ENCODE measurements around the gene RILPL1. TPM values are rescaled to one million over a fixed set of nuclear protein-coding genes. Genes with fewer than 3 reads are reported as not detected.

RILPL1 gene
- total and polyA plus RNA-seq, 9 of the 15 experiments (the other 6 are each of a cell fraction or from before 2014, with no cell fraction given) = 0.25 to 10.6 (median 8.6) TPM

DNA sequence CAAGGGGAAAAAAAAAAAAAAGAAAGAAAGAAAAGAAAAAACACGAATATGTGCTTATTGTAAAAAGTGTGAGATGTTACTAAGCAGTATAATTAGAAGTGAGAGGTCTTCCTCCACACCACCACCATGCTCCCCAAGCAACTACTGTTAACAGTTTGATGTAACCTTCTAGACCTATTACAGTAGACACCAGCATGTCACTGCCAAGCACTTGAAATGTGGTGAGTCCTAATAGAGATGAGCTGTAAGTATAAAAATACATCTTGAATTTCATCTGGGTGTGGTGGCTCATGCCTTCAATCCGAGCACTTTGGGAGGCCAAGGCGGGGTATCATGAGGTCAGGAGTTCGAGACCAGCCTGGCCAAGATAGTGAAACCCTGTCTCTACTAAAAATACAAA, 83.7 kb downstream of the RILPL1 start:
- BruUV-seq (replicated peaks) = no TSS peak

More for the DNA sequence above, 83.7 kb downstream of the RILPL1 start:
- DNase-seq (ENCODE audit: extremely low read depth in 1 of 4, low spot score in 3 of 4) (no peak), FAIRE-seq (no peak), ATAC-seq (peak; percentile 19; the same call in 1 of the 3 replicates)
- TF ChIP-seq RBM25 (IDR thresholded peaks at IDR 0.05; ENCODE audit: low read depth, low read length, severe bottlenecking) (no peak), ZNF668 (CRISPR knock-in tag; IDR thresholded peaks at IDR 0.05) (no peak), MGA (IDR thresholded peaks at IDR 0.05) (no peak), CHD2 (IDR thresholded peaks at IDR 0.05; ENCODE audit: low read depth, low read length) (no peak), BRD9 (IDR thresholded peaks at IDR 0.05; ENCODE audit: low read depth, partially characterized antibody) (no peak), ATF1 (CRISPR knock-in tag; IDR thresholded peaks at IDR 0.05) (no peak), ATF1 (tag; IDR thresholded peaks at IDR 0.05) (no peak), SIN3A (IDR thresholded peaks at IDR 0.05; ENCODE audit: borderline replicate concordance in 2 of 2, control insufficient read depth in 1 of 2, low read depth in 2 of 2, low read length in 2 of 2) (no peak), MAX (CRISPR knock-in tag; IDR thresholded peaks at IDR 0.05) (no peak), CREM (IDR thresholded peaks at IDR 0.05; ENCODE audit: low read depth) (no peak), BCL6 (CRISPR knock-in tag; IDR thresholded peaks at IDR 0.05) (no peak), ZNF785 (CRISPR knock-in tag; IDR thresholded peaks at IDR 0.05) (no peak)
- Histone ChIP-seq H3K4me2 (ENCODE audit: insufficient read depth, low read length) (no peak overlapping the region), H3K27me3 (ENCODE audit: control insufficient read depth in 2 of 2, insufficient read depth in 2 of 2, low read length in 2 of 2) (no peaks in the 10 kb centered on the region), H3K9me1 (ENCODE audit: control insufficient read depth, insufficient read depth, low read length) (no peaks in the 10 kb centered on the region), H3K36me3 (ENCODE audit: control insufficient read depth, insufficient read depth, low read length) (no peaks in the 10 kb centered on the region), H3K4me3 (no peak overlapping the region), H4K20me1 (replicated peaks; ENCODE audit: control insufficient read depth, insufficient read depth, low read length) (no peaks in the 10 kb centered on the region), H3K9ac (ENCODE audit: insufficient read depth in 1 of 2, low read depth in 2 of 2, low read length in 2 of 2) (no peak overlapping the region), H3K27ac (ENCODE audit: extremely low read depth, low read depth, low read length) (no peak overlapping the region), H3K79me2 (ENCODE audit: control insufficient read depth, insufficient read depth, low read length) (no peaks in the 10 kb centered on the region), H3K9me3 (replicated peaks; ENCODE audit: control insufficient read depth, insufficient read depth, low read depth, low read length) (no peaks in the 10 kb centered on the region), H3K4me1 (replicated peaks in 1 of 2; ENCODE audit: control insufficient read depth in 2 of 2, insufficient read depth in 2 of 2, low read length in 2 of 2) (peaks cover 3 to 9% of the 10 kb centered on the region in 2 experiments; a peak in 2 of 5 replicates), H2AFZ (ENCODE audit: low read depth, low read length) (peak overlapping the region; percentile 81; the same call in 1 of the 2 replicates)
- in situ Hi-C loops (cut with MboI) = no loop called here
- 46% methylated on average over 4 of the region's 4 CpGs for WGBS (ENCODE audit: insufficient coverage, low coverage, missing lambda C conversion rate)
- intact Hi-C loops (cut with micrococcal nuclease) = no loop called here
- ChIA-PET CTCF (ENCODE audit: low intra/inter-chr PET ratio) (no interaction called here), POLR2A (interaction anchor here (0.7 to 1.6 kb wide), 2 partner anchors 21 to 481 kb away, joined by 3 to 4 read pairs; no protein-coding TSS in a partner anchor)

Data from K562 (cell line).